Measurements from ENCODE around the gene HMCN2.

The HMCN2 gene

DNA sequence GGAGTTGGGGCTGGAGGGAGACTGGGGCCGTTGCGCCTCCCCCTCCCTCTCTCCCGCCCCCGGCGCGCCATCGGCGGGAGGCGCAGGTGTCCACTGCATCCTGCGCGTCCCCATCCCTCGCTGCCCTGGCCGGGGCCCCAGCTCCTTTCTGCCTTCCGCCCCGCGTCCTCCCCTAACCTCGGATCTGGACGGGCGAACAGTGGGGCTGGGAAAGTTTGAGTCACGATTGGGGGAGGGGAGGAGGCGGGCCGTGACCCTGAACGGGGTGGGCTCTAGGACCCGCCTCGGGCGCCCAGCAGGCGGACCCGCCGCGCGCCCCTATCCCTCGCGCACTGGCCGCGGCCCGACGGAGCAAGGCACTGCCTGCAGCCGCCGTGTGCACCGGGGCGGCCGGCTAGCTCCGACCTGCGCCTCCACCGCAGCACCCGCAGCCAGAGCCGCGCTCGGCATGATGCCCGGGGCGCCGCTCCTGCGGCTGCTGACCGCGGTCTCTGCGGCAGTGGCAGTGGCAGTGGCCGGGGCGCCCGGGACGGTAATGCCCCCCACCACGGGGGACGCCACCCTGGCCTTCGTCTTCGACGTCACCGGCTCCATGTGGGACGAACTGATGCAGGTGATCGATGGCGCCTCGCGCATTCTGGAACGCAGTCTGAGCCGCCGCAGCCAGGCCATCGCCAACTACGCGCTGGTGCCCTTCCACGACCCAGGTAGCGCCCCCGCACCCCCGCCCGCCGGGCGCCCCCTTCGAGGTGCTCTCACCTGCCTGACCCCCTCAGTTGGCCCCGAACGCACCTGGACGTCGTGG lies at the start of gene HMCN2:
Gene HMCN2 (plus strand): TSS at position 330 of the 805 bp plus-strand sequence. CDS start 119 bp downstream, at position 449.
- TF ChIP-seq, protein P1, sequence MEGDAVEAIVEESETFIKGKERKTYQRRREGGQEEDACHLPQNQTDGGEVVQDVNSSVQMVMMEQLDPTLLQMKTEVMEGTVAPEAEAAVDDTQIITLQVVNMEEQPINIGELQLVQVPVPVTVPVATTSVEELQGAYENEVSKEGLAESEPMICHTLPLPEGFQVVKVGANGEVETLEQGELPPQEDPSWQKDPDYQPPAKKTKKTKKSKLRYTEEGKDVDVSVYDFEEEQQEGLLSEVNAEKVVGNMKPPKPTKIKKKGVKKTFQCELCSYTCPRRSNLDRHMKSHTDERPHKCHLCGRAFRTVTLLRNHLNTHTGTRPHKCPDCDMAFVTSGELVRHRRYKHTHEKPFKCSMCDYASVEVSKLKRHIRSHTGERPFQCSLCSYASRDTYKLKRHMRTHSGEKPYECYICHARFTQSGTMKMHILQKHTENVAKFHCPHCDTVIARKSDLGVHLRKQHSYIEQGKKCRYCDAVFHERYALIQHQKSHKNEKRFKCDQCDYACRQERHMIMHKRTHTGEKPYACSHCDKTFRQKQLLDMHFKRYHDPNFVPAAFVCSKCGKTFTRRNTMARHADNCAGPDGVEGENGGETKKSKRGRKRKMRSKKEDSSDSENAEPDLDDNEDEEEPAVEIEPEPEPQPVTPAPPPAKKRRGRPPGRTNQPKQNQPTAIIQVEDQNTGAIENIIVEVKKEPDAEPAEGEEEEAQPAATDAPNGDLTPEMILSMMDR (conservative IDR thresholded peaks at IDR 0.05; ENCODE audit: control insufficient read depth, insufficient read depth, low read depth, low read length) = no peak
- no peak within 1 kb of the TSS for H3K4me3 ChIP-seq (ENCODE audit: control insufficient read depth, low read depth, low read length)
- no peak for DNase-seq (ENCODE audit: low read depth)

DNA sequence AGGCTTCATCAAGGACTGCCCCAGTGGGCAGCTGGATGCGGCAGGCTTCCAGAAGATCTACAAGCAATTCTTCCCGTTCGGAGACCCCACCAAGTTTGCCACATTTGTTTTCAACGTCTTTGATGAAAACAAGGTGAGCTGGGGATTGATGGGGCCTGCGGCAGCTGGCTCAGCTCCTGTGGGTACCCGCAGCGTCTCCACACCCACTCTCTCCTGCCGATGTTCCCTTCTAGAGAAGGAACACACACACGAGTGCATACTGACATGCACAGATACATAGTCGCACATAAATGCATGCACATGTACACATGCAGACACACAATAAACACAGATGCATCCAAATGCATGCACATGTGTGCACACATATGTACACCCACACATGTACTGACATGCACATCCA lies 47.7 kb upstream of the HMCN2 start:
- TF ChIP-seq, protein P1 (conservative IDR thresholded peaks at IDR 0.05; ENCODE audit: control insufficient read depth, insufficient read depth, low read depth, low read length) = no peak
- no peak overlapping the region for H3K4me3 ChIP-seq (ENCODE audit: control insufficient read depth, low read depth, low read length)
- no peak for DNase-seq (ENCODE audit: low read depth)

DNA sequence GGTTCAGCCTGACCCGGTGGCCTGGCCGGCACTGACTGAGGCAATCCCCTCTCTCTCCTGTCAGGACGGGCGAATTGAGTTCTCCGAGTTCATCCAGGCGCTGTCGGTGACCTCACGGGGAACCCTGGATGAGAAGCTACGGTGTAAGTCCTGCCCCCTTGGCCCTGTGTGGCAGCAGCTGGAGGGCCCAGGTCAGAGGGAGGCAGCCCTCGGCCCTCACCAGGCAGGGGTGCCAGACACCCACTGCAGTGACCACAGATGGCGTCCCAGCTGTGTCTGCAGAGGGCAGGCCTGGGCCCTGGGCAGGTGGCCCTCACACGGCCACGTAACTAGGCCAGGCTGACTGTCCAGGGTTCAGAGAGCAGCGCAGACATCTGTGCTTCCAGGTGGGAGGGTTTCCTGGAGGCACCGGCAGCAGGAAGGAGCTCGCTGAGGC lies 45.9 kb upstream of the HMCN2 start:
- DNase-seq (ENCODE audit: low read depth) = no peak
- no peak overlapping the region for H3K4me3 ChIP-seq (ENCODE audit: control insufficient read depth, low read depth, low read length)
- TF ChIP-seq, protein P1 (conservative IDR thresholded peaks at IDR 0.05; ENCODE audit: control insufficient read depth, insufficient read depth, low read depth, low read length) = no peak

GRCh38 chr9:130220352-130220751 lies 45.2 kb upstream of the HMCN2 start:
- TF ChIP-seq, protein P1 (conservative IDR thresholded peaks at IDR 0.05; ENCODE audit: control insufficient read depth, insufficient read depth, low read depth, low read length) = peak; percentile 16
- no peak overlapping the region for H3K4me3 ChIP-seq (ENCODE audit: control insufficient read depth, low read depth, low read length)
- DNase-seq (ENCODE audit: low read depth) = no peak

GRCh38 chr9:130222833-130223232 lies 42.7 kb upstream of the HMCN2 start:
- no peak for DNase-seq (ENCODE audit: low read depth)
- TF ChIP-seq, protein P1 (conservative IDR thresholded peaks at IDR 0.05; ENCODE audit: control insufficient read depth, insufficient read depth, low read depth, low read length) = no peak
- H3K4me3 ChIP-seq (ENCODE audit: control insufficient read depth, low read depth, low read length) = no peak overlapping the region

DNA sequence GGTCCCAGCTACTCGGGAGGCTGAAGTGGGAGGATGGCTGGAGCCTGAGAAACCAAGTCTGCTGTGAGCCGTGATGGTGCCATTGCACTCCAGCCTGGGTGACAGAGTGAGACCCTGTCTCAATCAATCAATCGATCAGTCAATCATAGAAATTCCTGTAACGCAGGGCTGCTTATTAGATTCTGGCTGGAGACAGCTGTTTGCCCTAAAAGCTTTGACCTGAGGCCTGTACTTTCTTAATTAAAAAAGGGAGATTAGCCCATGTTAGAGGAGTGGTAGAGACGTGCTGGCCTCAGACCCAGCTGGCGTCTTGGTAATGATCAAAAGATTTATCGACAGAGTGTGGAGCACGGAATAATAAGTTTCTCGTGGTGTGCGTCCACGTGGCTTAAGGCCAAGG lies 40.5 kb upstream of the HMCN2 start:
- H3K4me3 ChIP-seq (ENCODE audit: control insufficient read depth, low read depth, low read length) = no peak overlapping the region
- TF ChIP-seq, protein P1 (conservative IDR thresholded peaks at IDR 0.05; ENCODE audit: control insufficient read depth, insufficient read depth, low read depth, low read length) = no peak
- no peak for DNase-seq (ENCODE audit: low read depth)

Measured in fibroblast of mammary gland (primary cell).